Skeletal muscle tissue (tissue), 4 donors: ENCODE results near the gene DLG4. TPM values are rescaled to one million over a fixed set of nuclear protein-coding genes. Genes with fewer than 3 reads are reported as not detected.

Source experiments
- H3K27ac ChIP-seq: one replicate; pipeline ENCODE4 v1.7.0; 2013; ENCODE audit warnings: mild to moderate bottlenecking, low read depth, low read length, inconsistent platforms
- H3K27me3 ChIP-seq, 3 donors: one replicate each; pipeline ENCODE4 v1.7.0; 2013; ENCODE audit warnings: low read length in 3 of 3; ENCODE audit not compliant: control insufficient read depth in 3 of 3, insufficient read depth in 3 of 3
- H3K36me3 ChIP-seq, 3 donors: one replicate each; pipeline ENCODE4 v1.7.0; 2013; ENCODE audit warnings: low read length in 3 of 3; ENCODE audit not compliant: control insufficient read depth in 3 of 3, insufficient read depth in 3 of 3
- H3K4me1 ChIP-seq, 3 donors: one replicate each; pipeline ENCODE4 v1.7.0; 2013; ENCODE audit warnings: low read length in 3 of 3, mild to moderate bottlenecking in 3 of 3; ENCODE audit not compliant: control insufficient read depth in 3 of 3, insufficient read depth in 3 of 3
- H3K4me3 ChIP-seq, 3 donors: one replicate each; pipeline ENCODE4 v1.7.0; 2013; ENCODE audit warnings: low read length in 3 of 3
- H3K9ac ChIP-seq, 3 donors: one replicate each; pipeline ENCODE4 v1.7.0; 2013; ENCODE audit warnings: low read length in 3 of 3, mild to moderate bottlenecking in 3 of 3, moderate library complexity in 2 of 3, low read depth in 1 of 3
- H3K9me3 ChIP-seq, 3 donors: one replicate each; pipeline ENCODE4 v1.7.0; 2013; ENCODE audit warnings: low read length in 3 of 3; ENCODE audit not compliant: control insufficient read depth in 3 of 3
- total RNA-seq: library from RNA; depleted of rRNA; stranded (reverse); fragments of >200 nt; gene quantifications from one replicate; pipeline ENCODE4 v1.2.3, GENCODE V29; 2014
- donor health status: Osteomylitis.

The DLG4 gene
- total RNA-seq, 1 donor from 2014 or later = 7.3 TPM

DNA sequence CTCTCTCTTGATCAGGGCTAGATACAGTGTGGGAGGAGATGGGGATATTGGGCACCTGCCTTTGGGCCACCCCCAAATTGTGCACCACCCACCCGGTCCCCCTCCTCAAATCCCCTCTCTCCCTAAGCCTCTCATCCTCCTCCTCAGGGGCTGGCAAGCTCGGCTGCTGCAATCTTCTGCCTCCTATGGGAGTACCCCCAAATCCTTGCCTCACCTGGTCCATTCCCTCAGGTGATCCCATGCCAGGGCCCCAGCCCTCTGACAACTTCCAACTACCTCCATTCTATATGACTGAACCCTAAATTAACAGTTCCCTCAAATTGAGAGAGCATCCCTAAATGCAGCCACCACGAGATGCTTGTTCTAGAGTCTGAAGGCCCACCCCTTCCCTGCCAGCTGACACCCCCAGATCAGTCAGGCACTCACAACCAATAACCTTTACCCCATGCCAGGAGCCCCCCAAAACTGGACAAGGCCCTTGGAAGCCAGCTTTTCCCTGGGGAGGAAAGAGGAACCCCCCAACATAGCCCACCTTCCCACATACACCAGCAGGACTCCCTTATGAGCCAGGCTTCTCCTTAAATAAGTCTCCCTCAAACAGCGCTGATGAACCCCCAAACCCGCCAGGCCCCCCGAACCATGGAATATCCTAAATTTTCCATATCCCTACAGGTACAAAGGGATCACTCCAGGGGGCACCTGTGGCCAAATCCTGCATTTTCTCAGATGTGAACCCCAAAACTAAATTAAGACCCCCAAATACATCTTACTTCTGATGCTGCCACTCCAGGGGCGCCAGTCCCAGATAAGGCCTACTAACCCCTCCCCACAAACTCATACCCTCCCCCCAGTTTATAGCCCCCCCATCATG is 3.2 kb downstream of the DLG4 start:
- Histone ChIP-seq H3K9ac (peak overlapping the region; percentile 40 to 61 (median 41)), H3K4me3 (peak overlapping the region in 2 of 3 donors; percentile 22 to 38), H3K27ac (peak overlapping the region; percentile 26), H3K27me3 (peaks cover 0 to 11% (median 4%) of the 10 kb centered on the region in 3 donors), H3K9me3 (no peaks in the 10 kb centered on the region), H3K4me1 (peaks cover 61 to 67% (median 63%) of the 10 kb centered on the region in 3 donors), H3K36me3 (peaks cover 6 to 12% (median 8%) of the 10 kb centered on the region in 3 donors)

- Histone ChIP-seq H3K27ac (no peak overlapping the region), H3K9me3 (no peaks in the 10 kb centered on the region), H3K27me3 (peaks cover 0 to 11% (median 6%) of the 10 kb centered on the region in 3 donors), H3K36me3 (peaks cover 0 to 5% (median under 1%) of the 10 kb centered on the region in 3 donors), H3K4me1 (peaks cover 54 to 59% (median 55%) of the 10 kb centered on the region in 3 donors), H3K9ac (peak overlapping the region in 1 of 3 donors; percentile 1), H3K4me3 (peak overlapping the region in 2 of 3 donors; percentile 24 to 70)
Observed at GRCh38 chr17:7215652-7216180, 3.9 kb downstream of the DLG4 start.

GRCh38 chr17:7215136-7215638 is 4.4 kb downstream of the DLG4 start:
- H3K9me3 ChIP-seq = no peaks in the 10 kb centered on the region
- peaks cover 0 to 11% (median 6%) of the 10 kb centered on the region in 3 donors for H3K27me3 ChIP-seq
- H3K36me3 ChIP-seq = no peaks in the 10 kb centered on the region
- peak overlapping the region in 2 of 3 donors; percentile 70 to 74 for H3K4me3 ChIP-seq
- peaks cover 49 to 54% (median 50%) of the 10 kb centered on the region in 3 donors for H3K4me1 ChIP-seq
- no peak overlapping the region for H3K9ac ChIP-seq
- H3K27ac ChIP-seq = peak overlapping the region; percentile 62

- peak overlapping the region; percentile 62 for H3K27ac ChIP-seq
- H3K9me3 ChIP-seq = no peaks in the 10 kb centered on the region
- peak overlapping the region; percentile 70 to 75 (median 74) for H3K4me3 ChIP-seq
- H3K36me3 ChIP-seq = no peaks in the 10 kb centered on the region
- peak overlapping the region; percentile 22 to 62 (median 45) for H3K9ac ChIP-seq
- H3K4me1 ChIP-seq = peaks cover 46 to 53% (median 48%) of the 10 kb centered on the region in 3 donors
- peaks cover 0 to 11% (median 6%) of the 10 kb centered on the region in 3 donors for H3K27me3 ChIP-seq
Observed at GRCh38 chr17:7214300-7215135, 5.1 kb downstream of the DLG4 start.

DNA sequence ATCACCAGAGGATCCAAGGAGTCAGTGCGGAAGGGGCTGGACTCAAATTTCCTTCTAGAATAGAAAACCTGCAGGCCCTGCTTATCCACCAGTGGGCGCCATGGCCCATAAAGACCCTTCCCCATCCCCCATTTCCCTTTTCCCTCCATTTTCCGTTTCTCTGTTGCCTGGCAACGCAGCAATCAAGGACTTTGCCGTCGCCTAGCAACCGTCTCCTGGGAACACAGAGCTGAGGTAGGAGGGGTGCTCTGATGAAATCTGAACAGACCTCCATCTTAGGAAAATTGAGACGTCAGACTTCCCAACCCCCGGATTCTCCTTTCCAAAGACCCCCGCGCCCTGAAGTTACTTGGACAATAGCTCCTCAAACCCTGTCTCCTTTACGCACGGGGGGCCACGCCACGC is 5.7 kb downstream of the DLG4 start:
- Histone ChIP-seq H3K4me1 (peaks cover 40 to 47% (median 41%) of the 10 kb centered on the region in 3 donors), H3K9ac (peak overlapping the region in 1 of 3 donors; percentile 50), H3K27me3 (peaks cover 0 to 11% (median 6%) of the 10 kb centered on the region in 3 donors), H3K4me3 (peak overlapping the region; percentile 70 to 75 (median 74)), H3K9me3 (no peaks in the 10 kb centered on the region), H3K36me3 (no peaks in the 10 kb centered on the region), H3K27ac (peak overlapping the region; percentile 62)

DNA sequence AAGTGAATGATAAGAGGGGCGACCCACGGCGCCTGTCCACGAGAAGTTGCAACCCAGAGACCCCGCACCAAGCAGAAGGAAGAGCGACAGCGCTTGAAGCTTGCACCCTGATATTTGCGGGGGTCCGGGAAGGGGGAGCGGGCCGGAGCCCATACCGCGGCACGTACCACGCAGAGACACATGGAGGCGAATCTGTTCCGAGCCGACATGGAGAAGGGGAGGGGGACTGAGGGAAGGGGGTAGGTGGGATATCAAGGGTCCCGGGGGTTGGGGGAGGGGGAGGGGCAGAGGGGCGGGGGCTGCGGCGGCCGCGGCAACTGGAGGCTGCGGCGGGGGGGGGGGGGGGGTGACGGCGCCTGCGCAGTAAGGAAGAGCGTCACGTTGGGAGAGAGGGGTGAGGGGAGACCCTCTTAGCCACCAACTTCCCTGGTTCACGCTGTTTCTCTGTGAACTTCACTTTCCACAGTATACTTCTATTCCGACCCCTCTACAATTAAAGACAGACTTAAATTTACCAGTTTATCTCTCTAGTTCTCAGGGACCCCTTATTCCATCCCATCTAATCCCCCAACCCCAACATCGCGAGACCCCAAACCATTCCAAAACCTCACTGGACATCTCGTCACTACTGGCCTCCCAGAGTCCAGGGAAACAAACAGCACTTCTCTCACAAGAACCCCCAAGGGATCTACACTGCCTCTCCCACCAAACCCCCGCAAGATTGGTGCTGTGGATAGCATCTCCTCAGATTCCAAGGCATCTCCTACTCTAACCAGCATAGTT is 8.0 kb downstream of the DLG4 start:
- no peaks in the 10 kb centered on the region for H3K9me3 ChIP-seq
- no peak overlapping the region for H3K4me3 ChIP-seq
- H3K27me3 ChIP-seq = peaks cover 0 to 11% (median 6%) of the 10 kb centered on the region in 3 donors
- no peak overlapping the region for H3K9ac ChIP-seq
- H3K36me3 ChIP-seq = no peaks in the 10 kb centered on the region
- H3K4me1 ChIP-seq = peaks cover 27 to 33% (median 29%) of the 10 kb centered on the region in 3 donors
- no peak overlapping the region for H3K27ac ChIP-seq

DNA sequence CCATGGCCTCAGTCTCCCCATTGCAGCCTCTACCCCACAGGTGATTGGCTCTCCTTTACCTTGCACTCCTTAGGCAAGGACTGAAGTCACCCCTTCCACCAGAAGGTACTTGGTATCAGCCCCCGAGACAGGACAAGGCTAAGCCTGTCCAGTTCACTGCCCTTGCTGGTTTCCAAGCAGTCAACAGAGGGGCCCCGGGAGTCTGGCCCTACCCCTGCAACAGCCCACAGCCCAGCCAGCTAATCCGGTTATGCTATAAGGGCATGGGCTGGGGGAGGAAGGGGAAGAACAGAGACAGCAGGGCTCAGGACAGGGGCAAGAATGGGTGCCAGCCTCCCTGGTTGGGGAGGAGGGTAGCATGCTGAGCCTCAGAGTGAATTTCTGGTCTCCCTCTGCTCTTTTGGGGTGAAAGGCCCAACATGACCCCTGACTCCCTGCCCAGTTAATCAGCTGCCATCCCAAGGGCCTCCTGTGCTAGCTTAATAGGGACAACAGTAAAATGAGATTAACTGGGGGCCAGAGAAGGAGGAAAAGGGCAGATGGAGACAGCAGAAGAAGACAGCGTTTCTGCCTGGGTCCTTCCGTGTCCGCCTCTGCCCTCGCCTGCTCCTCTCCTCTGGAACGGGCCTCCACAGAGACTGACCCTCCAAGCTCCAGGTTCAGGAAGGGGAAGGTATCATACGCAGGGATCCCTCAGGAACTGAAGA is 10.7 kb downstream of the DLG4 start:
- peaks cover 0 to 9% (median 6%) of the 10 kb centered on the region in 3 donors for H3K27me3 ChIP-seq
- no peak overlapping the region for H3K9ac ChIP-seq
- no peaks in the 10 kb centered on the region for H3K9me3 ChIP-seq
- H3K36me3 ChIP-seq = no peaks in the 10 kb centered on the region
- H3K27ac ChIP-seq = no peak overlapping the region
- no peak overlapping the region for H3K4me3 ChIP-seq
- peaks cover 7 to 12% (median 9%) of the 10 kb centered on the region in 3 donors for H3K4me1 ChIP-seq

DNA sequence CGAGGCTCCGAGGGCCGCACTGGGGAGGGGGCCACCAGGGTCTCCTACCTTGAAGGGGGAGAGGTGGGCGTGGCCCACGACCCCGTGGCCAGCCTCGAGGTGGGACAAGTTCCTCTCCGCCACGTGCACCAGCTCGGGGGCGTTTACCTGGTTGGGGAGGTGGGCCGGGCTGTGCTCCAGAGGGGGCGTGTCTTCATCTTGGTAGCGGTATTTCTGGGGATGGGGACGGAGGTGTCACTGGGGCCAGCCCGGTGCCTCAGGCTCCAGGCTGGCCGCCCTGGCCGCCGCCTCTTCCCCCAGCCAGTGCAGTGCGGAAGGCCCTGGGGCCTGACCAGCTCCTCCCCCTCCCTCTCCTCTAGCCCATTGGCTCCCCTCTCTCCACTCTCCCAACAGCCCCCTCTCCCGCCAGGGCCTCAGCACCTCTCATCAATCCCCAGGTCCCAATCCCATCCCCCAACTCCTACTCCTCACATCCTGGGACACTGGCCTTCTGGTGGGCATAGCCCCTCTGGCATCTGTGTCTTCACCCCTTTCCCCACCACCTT is 11.5 kb downstream of the DLG4 start:
- Histone ChIP-seq H3K4me3 (no peak overlapping the region), H3K27ac (no peak overlapping the region), H3K9me3 (no peaks in the 10 kb centered on the region), H3K4me1 (peaks cover 4 to 8% (median 5%) of the 10 kb centered on the region in 3 donors), H3K27me3 (peaks cover 0 to 6% (median 5%) of the 10 kb centered on the region in 3 donors), H3K9ac (no peak overlapping the region), H3K36me3 (peaks cover under 1 to 5% (median 4%) of the 10 kb centered on the region in 3 donors)
